IPS-NIHi7 (cell line): ENCODE data around the gene PTH1R.
"Not testable (repeated sequence)": the region's sequence is repeated elsewhere in the genome, so short reads cannot be mapped to it uniquely, and the experiment has no call there.

Experiments used
- DNase-seq: peaks from one replicate; pipeline ENCODE4 v3.0.0; 2012; ENCODE audit warnings: mixed read lengths; ENCODE audit errors: extremely low spot score

Gene PTH1R

DNA sequence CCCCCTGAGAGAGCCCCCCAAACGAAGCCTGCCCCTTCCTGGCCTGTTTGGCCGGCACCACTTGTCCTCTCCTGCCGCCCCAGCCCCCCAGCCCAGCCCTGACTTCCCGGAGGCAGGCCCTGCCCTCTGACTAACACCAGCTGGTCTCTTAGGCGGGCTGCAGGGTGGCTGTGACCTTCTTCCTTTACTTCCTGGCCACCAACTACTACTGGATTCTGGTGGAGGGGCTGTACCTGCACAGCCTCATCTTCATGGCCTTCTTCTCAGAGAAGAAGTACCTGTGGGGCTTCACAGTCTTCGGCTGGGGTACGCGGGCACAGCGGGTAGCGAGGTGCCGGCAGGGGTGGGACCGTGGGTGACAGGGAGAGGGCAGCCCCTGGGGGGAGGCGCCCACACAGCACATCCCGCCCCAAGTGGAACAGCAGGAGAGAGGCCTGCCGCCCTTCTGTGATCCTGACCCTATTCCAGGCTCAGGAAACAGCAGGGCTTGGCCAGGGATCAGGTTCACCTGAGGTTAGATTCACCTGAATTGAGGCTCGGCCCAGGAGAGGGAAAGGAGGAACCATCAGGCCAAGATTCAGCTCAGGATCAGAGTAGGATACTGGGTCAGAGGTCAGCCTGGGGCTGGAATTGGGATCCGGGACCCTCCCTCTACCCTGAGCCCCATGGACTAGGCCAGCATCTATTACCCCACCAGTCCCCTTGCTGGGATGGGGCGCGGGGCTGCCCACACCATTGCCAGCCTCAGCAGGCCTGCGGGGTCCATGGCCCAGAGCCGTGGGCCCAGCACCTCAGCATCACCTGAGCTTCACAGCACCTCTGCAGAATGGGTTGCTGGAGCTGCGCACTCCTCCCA lies 21.9 kb downstream of the PTH1R start:
- DNase-seq, result no peak

DNA sequence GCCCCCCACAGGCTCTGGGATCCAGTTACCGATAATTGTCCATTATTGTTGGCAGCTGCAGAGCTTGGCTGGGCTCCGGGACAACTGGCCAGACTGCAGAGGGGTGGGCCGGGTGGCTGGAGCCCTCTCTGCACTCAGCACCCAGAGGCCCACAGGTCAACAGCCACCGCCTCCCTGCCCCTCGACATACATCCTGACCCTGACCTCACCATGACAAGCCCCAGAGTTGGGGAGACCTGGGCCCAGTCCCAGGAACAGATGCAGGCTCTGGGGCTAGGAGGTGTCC lies 22.4 kb downstream of the PTH1R start:
- DNase-seq, result no peak

DNA sequence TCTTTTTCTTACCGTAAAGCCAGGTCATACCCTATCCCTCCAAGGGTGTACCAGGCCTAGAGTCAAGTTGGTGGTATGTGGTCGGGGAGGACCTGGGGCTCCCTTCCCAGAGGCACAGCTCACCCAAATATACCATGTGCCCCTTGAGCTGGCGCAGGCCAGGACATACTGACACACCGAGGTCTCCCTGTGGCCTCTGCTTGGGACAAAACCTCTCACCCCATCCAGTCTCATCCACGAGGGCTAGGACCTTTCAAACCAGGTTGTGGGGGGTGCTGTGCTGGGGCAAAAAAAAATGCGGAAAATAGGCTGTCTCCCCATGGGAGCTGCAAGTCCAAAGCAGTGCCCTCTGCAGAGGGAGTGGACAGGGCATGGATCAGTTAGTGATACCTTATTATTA lies 22.8 kb downstream of the PTH1R start:
- no peak for DNase-seq

- no peak for DNase-seq
These were observed 23.5 kb downstream of the PTH1R start for GRCh38 chr3:46901061-46901460.

- no peak for DNase-seq
These were observed 24.2 kb downstream of the PTH1R start for GRCh38 chr3:46901591-46902187.

GRCh38 chr3:46902188-46902631 lies 24.7 kb downstream of the PTH1R start:
- no peak for DNase-seq

DNA sequence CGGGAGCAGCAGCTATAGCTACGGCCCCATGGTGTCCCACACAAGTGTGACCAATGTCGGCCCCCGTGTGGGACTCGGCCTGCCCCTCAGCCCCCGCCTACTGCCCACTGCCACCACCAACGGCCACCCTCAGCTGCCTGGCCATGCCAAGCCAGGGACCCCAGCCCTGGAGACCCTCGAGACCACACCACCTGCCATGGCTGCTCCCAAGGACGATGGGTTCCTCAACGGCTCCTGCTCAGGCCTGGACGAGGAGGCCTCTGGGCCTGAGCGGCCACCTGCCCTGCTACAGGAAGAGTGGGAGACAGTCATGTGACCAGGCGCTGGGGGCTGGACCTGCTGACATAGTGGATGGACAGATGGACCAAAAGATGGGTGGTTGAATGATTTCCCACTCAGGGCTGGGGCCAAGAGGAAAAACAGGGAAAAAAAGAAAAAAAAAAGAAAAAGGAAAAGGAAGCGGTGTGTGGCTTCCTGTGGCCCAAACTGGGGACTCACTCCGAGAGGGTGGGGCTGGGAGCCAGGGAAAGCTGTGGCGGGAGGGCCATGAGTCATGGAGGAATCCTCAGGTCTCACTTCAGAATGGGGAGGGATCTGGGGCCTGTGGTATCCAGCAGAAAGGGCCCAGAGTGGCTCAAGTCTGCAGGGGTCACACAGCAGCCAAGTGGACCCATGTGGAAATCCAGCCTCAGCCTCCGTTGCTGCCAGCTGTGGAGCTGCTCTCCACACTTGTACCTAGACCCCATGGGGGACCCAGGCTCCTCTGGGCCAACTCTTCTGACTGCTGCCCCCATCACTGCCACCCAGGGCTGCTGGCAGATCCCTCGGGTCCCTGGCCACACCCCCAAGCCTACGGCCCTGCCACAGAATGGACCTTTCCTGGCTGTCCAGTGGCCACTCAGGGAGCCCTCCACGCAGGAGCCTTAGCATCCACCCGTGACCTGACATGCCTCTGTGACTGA lies 26.1 kb downstream of the PTH1R start:
- DNase-seq, result no peak

DNA sequence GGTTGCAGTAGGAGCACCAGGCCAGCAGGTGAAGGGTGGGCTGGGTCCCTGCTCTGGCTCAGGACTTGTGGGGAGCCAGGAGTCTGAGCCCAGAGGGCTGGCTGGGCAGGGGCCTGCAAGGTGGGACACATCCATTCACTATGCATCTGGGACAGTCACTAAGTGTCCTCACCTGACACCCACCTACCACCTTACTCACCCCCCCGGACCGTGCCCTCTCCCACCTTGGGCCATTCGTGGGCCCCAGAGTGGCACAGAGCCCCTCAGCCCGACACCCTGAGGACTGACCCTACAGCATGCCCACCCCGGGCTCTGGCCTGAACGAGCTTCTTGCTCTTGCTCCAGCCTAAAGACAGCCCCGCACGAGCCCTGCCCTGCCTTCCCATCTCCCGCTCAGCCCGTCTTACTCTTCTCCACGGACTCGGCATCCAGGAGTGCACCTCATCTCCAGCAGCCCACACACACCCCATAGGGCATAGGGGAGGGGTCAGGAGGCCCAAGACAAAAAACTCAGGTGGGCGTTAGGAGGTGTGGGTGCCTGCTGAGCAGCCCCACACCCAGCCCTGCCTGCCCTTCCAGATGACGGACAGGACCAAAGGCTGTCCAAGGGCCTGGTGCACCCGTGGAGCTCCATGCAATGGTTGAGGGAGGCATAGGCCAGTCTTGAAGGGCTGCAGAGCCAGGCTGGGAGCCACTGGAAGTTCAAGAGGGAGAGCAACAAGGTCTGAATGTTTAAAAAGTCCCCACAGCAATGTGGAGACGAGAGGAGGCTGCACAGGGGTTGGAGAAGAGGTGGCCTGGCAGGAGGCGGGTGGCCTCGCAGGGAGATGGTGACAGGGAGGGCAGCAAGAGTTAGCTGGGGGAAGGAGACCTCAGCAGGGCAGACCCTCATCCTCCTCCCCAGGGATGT lies 27.0 kb downstream of the PTH1R start:
- DNase-seq, result no peak

DNA sequence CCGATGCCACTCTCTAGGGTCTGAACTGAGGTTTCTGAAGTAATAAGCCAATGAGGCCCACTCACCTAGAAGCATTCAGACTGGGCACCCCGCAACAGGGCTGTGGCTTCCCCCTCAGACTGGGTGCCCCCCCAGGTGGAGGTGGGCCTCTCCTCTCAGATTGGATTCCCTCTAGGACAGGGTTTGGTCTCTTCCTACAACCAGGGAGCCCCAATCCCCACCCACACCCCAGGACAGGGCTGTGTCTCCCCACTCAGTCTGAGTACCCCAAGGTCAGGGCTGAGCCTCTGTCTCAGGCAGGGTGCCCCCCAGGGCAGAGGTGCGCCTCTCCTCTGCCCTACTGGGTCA lies 27.7 kb downstream of the PTH1R start:
- no peak for DNase-seq

- no peak for DNase-seq
These were observed 28.3 kb downstream of the PTH1R start for GRCh38 chr3:46905661-46906451.

DNA sequence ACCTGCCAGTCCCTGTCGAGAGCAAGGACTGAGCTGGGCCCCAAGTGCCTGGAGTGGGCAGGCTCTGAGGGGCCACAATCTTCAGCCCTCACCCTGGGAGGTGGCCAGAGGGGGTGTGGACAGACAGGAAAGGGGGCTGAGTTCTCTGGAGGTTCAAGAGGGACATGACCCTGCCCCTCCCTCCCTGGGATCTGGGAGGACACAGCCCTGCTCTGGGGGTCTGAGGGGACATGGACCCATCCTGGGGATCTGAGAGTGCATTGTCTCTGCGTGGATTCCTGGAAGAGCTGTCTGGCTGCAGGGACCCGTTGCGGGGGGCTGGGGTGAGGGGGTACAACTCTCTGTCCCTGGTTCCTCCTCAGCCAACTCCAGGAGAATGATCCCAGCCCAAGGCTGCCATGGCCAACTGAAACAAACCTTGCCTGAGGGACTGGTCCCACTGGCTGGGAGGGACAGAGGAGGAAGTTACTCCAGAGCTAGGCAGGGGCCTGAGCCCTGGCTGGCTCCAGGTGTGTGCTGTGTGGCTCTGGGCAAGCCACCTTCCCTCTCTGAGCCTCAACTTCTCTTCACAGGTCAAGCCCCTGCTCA lies 29.0 kb downstream of the PTH1R start:
- DNase-seq, result no peak

DNA sequence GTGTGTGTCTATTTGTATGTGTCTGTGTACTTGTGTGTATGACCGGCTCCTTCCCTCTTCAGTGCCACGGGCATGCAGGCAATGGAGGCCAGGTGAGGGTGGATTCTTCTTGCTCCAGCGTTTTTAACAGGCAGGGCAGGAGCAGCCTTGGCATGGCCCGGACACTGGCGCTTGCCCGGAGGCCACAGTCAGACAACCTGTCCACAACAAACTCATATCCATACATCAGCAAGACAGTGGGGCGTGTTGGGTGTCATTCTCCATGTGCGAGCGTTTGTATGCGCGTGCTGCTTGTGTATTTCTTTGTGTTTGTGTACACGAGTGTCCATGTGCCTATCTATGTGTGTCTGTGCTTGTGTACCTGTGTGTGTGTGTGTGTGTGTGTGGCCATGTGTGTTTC lies 29.8 kb downstream of the PTH1R start:
- no peak for DNase-seq

GRCh38 chr3:46907960-46908293 lies 30.4 kb downstream of the PTH1R start:
- DNase-seq, result no peak

GRCh38 chr3:46908294-46908985 lies 30.9 kb downstream of the PTH1R start:
- DNase-seq, result no peak

DNA sequence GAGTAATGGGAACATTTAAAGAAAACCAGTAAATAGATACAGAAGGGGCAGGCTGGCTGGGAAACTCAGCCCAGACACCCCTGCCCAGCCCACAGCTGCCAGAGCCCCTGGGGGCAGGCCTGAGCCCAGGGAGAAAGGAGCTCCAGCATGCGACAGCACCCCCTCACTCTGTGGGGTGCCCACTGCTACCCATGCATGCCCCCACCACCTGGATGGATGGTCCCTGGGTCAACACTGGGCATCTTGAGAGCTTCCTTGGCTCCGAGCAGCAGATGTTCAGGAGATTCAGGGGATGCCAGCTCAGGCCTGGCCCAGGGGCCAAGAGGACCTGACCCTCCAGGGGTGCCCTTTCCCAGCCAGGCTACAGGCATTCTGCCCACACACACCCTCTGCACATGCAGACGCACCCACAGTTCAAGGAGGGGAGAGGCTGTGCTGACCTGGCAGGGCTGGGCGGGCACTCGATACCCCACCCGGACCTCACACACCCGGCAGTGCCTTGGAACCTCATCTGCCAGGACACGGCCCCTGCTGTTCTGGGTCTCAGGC lies 31.5 kb downstream of the PTH1R start:
- DNase-seq, result no peak

- DNase-seq, result peak; percentile 97
These were observed 32.1 kb downstream of the PTH1R start for GRCh38 chr3:46909535-46910161.

- DNase-seq, result no peak
These were observed 32.7 kb downstream of the PTH1R start for GRCh38 chr3:46910166-46910760.

GRCh38 chr3:46910914-46911313 lies 33.4 kb downstream of the PTH1R start:
- not testable (repeated sequence) for DNase-seq

- DNase-seq, result no peak
These were observed 35.5 kb downstream of the PTH1R start for GRCh38 chr3:46912986-46913385.
